Retina (tissue), 1 donor: ENCODE results near the gene C5.
"Not testable (repeated sequence)": the region's sequence is repeated elsewhere in the genome, so short reads cannot be mapped to it uniquely, and the experiment has no call there.

Experiments
- DNase-seq: peaks from one replicate; pipeline ENCODE4 v3.0.0-alpha.2; 2016

Gene C5

GRCh38 chr9:121050128-121050988 lies at the start of gene C5:
Gene C5, minus strand, starts transcription at chr9:121050275. Its CDS starts 29 bp downstream, at chr9:121050246.
- no peak for DNase-seq

- no peak for DNase-seq
These were observed 48.6 kb upstream of the C5 start for GRCh38 chr9:121098567-121099198.

GRCh38 chr9:121095057-121095456 lies 45.0 kb upstream of the C5 start:
- no peak for DNase-seq

- DNase-seq, result not testable (repeated sequence)
These were observed 40.7 kb upstream of the C5 start for GRCh38 chr9:121090743-121091142.

- no peak for DNase-seq
These were observed 38.5 kb upstream of the C5 start for GRCh38 chr9:121088576-121088975.

GRCh38 chr9:121085661-121086060 lies 35.6 kb upstream of the C5 start:
- no peak for DNase-seq

GRCh38 chr9:121082075-121082474 lies 32.0 kb upstream of the C5 start:
- DNase-seq, result no peak

GRCh38 chr9:121075251-121076036 lies 25.4 kb upstream of the C5 start:
- DNase-seq, result no peak

- peak; percentile 98 for DNase-seq
These were observed 24.5 kb upstream of the C5 start, which contains the start of gene CNTRL for GRCh38 chr9:121074370-121075250. Gene CNTRL, plus strand, starts transcription at chr9:121074955. Its CDS starts 13,372 bp downstream, at chr9:121088327.

- DNase-seq, result no peak
These were observed 23.0 kb upstream of the C5 start for GRCh38 chr9:121073038-121073437.

- no peak for DNase-seq
These were observed 21.8 kb upstream of the C5 start for GRCh38 chr9:121071756-121072421.

- DNase-seq, result no peak
These were observed 21.3 kb upstream of the C5 start for GRCh38 chr9:121071370-121071755.

- no peak for DNase-seq
These were observed 19.3 kb upstream of the C5 start for GRCh38 chr9:121069396-121069795.

GRCh38 chr9:121067640-121068039 lies 17.6 kb upstream of the C5 start:
- no peak for DNase-seq

- no peak for DNase-seq
These were observed 16.8 kb upstream of the C5 start for GRCh38 chr9:121066850-121067249.

GRCh38 chr9:121059998-121060636 lies 10.0 kb upstream of the C5 start:
- peak; percentile 57 for DNase-seq

GRCh38 chr9:121059513-121059912 lies 9.4 kb upstream of the C5 start:
- no peak for DNase-seq

- no peak for DNase-seq
These were observed 7.7 kb upstream of the C5 start for GRCh38 chr9:121057821-121058220.

GRCh38 chr9:121055642-121056143 lies 5.6 kb upstream of the C5 start:
- no peak for DNase-seq

GRCh38 chr9:121053544-121053943 lies 3.5 kb upstream of the C5 start:
- no peak for DNase-seq

GRCh38 chr9:121048618-121049017 lies 1.5 kb downstream of the C5 start:
- DNase-seq, result no peak
